Activated CD8-positive, alpha-beta memory T cell treated with anti-CD3 and anti-CD28 coated beads, Interleukin-2, amount 50 U/mL, for 1 hour (primary cell): ENCODE results near the gene INS.
"Not testable (repeated sequence)": the region's sequence is repeated elsewhere in the genome, so short reads cannot be mapped to it uniquely, and the experiment has no call there.

Source experiments
- DNase-seq: peaks from one replicate; pipeline ENCODE4 v3.0.0-alpha.2; 2020; ENCODE audit errors: extremely low read depth

INS gene

GRCh38 chr11:2180789-2181370 lies 19.9 kb upstream of the INS start:
- no peak for DNase-seq

GRCh38 chr11:2180347-2180746 lies 19.3 kb upstream of the INS start:
- DNase-seq = no peak

- DNase-seq = no peak
Observed at GRCh38 chr11:2179516-2179915, 18.5 kb upstream of the INS start.

GRCh38 chr11:2178906-2179494 lies 18.0 kb upstream of the INS start:
- no peak for DNase-seq

- not testable (repeated sequence) for DNase-seq
Observed at GRCh38 chr11:2178055-2178773, 17.2 kb upstream of the INS start.

GRCh38 chr11:2177076-2177475 lies 16.1 kb upstream of the INS start:
- no peak for DNase-seq

GRCh38 chr11:2176389-2176900 lies 15.4 kb upstream of the INS start:
- no peak for DNase-seq

- DNase-seq = no peak
Observed at GRCh38 chr11:2175659-2176058, 14.7 kb upstream of the INS start.

GRCh38 chr11:2174361-2174760 lies 13.4 kb upstream of the INS start:
- no peak for DNase-seq

- no peak for DNase-seq
Observed at GRCh38 chr11:2173761-2174160, 12.8 kb upstream of the INS start.

- no peak for DNase-seq
Observed at GRCh38 chr11:2173150-2173693, 12.2 kb upstream of the INS start.

- DNase-seq = no peak
Observed at GRCh38 chr11:2172676-2173075, 11.7 kb upstream of the INS start.

- no peak for DNase-seq
Observed at GRCh38 chr11:2171591-2172003, 10.6 kb upstream of the INS start, which contains the start of gene TH. Gene TH, minus strand, starts transcription at chr11:2171815. Its CDS starts 29 bp downstream, at chr11:2171786.

GRCh38 chr11:2169626-2170570 lies 8.9 kb upstream of the INS start:
- DNase-seq = no peak

GRCh38 chr11:2169005-2169378 lies 8.0 kb upstream of the INS start:
- no peak for DNase-seq

- DNase-seq = no peak
Observed at GRCh38 chr11:2168286-2169004, 7.4 kb upstream of the INS start.

GRCh38 chr11:2167141-2168045 lies 6.4 kb upstream of the INS start:
- no peak for DNase-seq

- DNase-seq = no peak
Observed at GRCh38 chr11:2166091-2166851, 5.3 kb upstream of the INS start.

GRCh38 chr11:2165571-2165970 lies 4.6 kb upstream of the INS start:
- DNase-seq = no peak
